OCI-LY1 (cell line): ENCODE measurements around the gene ZFP91.

Experiments
- EZH2 ChIP-seq: fragments of 200-600 bp; sonication (generic), shearing (Covaris generic); IDR thresholded peaks from 2 replicates; pipeline ENCODE4 v1.8.0; 2017; ENCODE audit warnings: borderline replicate concordance, mixed run types, mild to moderate bottlenecking, antibody characterized with exemption, low read length, moderate library complexity, mixed read lengths
- TF ChIP-seq, protein P1 (sequence below): fragments of 200-600 bp; sonication (generic), shearing (Covaris generic); IDR thresholded peaks from 2 replicates; pipeline ENCODE4 v1.5.1; 2017; ENCODE audit warnings: mild to moderate bottlenecking, antibody characterized with exemption, low read length, moderate library complexity, mixed read lengths

GRCh38 chr11:58621586-58622262 lies 42.9 kb downstream of the ZFP91 start:
- TF ChIP-seq, protein P1, sequence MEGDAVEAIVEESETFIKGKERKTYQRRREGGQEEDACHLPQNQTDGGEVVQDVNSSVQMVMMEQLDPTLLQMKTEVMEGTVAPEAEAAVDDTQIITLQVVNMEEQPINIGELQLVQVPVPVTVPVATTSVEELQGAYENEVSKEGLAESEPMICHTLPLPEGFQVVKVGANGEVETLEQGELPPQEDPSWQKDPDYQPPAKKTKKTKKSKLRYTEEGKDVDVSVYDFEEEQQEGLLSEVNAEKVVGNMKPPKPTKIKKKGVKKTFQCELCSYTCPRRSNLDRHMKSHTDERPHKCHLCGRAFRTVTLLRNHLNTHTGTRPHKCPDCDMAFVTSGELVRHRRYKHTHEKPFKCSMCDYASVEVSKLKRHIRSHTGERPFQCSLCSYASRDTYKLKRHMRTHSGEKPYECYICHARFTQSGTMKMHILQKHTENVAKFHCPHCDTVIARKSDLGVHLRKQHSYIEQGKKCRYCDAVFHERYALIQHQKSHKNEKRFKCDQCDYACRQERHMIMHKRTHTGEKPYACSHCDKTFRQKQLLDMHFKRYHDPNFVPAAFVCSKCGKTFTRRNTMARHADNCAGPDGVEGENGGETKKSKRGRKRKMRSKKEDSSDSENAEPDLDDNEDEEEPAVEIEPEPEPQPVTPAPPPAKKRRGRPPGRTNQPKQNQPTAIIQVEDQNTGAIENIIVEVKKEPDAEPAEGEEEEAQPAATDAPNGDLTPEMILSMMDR, result no peak
- no peak for TF ChIP-seq EZH2
